GM19193 (cell line): ENCODE results near the gene CCR3.

Experiments used
- POLR2A ChIP-seq: IDR thresholded peaks from 4 replicates; pipeline ENCODE4 v1.6.1; 2011; ENCODE audit not compliant: insufficient read depth, insufficient read length; ENCODE audit errors: extremely low read depth

CCR3 gene

GRCh38 chr3:46212101-46212500 lies 30.2 kb upstream of the CCR3 start:
- TF ChIP-seq POLR2A = no peak

- no peak for TF ChIP-seq POLR2A
These were observed 29.1 kb upstream of the CCR3 start for GRCh38 chr3:46213201-46213600.

- TF ChIP-seq POLR2A = no peak
These were observed 27.4 kb upstream of the CCR3 start for GRCh38 chr3:46214751-46215352.

- no peak for TF ChIP-seq POLR2A
These were observed 26.3 kb upstream of the CCR3 start for GRCh38 chr3:46215810-46216414.

GRCh38 chr3:46218196-46218709 lies 24.0 kb upstream of the CCR3 start:
- TF ChIP-seq POLR2A = no peak

GRCh38 chr3:46221391-46221790 lies 20.9 kb upstream of the CCR3 start:
- no peak for TF ChIP-seq POLR2A

- no peak for TF ChIP-seq POLR2A
These were observed 20.3 kb upstream of the CCR3 start for GRCh38 chr3:46221938-46222337.

GRCh38 chr3:46222435-46223161 lies 19.7 kb upstream of the CCR3 start:
- TF ChIP-seq POLR2A = no peak

GRCh38 chr3:46228260-46229242 lies 13.7 kb upstream of the CCR3 start:
- TF ChIP-seq POLR2A = no peak

GRCh38 chr3:46231323-46231722 lies 10.9 kb upstream of the CCR3 start:
- TF ChIP-seq POLR2A = no peak

GRCh38 chr3:46233194-46233593 lies 9.1 kb upstream of the CCR3 start:
- no peak for TF ChIP-seq POLR2A

- no peak for TF ChIP-seq POLR2A
These were observed 6.8 kb upstream of the CCR3 start for GRCh38 chr3:46235425-46235824.

- TF ChIP-seq POLR2A = no peak
These were observed 5.8 kb upstream of the CCR3 start for GRCh38 chr3:46236294-46237054.

- no peak for TF ChIP-seq POLR2A
These were observed 3.9 kb upstream of the CCR3 start for GRCh38 chr3:46238386-46238785.
